HuH-7 (cell line): Measurements from ENCODE around the gene ACBD6.

ENCODE experiments used
- DNase-seq: peaks from one replicate; pipeline ENCODE4 v3.0.0; 2011; ENCODE audit warnings: low spot score

Gene ACBD6

DNA sequence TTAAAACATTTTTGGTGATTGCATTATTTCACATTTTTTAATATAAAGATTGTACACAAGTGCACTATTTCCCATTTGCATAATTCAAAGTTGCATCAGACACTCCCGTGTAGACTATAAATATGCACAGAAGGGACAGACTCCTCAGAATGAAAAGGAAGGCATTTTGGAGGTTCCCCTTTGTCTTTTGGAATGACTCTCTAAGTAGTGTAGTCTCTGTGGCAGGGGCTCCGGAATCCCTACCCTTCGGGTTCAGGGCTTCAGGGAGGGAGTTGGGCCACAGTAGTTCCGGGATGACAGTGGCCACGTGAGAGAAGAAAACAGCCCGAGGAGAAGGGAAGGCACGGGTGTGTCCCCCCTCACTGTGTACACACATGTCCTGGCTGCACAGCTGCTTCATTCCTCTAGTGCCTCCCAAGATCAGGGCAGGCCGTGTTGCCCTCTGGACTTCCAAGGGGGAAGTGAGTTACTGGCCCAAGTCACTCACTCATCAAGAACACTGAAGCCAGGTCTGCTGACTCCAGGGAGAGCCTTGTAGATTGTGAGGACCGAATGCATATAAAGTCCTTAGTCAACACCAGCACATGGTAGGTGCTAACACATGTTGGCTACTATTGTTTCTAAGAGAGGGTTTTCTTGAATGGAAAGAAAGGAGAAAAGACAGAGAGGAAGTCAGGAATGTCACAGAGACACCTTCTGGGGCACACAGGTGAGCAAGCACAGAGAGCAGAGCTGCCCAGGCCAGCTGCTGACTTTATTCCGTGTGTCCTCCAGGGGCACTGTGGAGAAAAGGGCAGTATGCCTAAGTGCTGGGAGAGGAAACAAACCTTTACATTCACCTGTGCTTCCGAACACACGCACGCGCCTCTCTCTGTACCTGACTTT, 232.5 kb downstream of the ACBD6 start:
- DNase-seq: no peak

DNA sequence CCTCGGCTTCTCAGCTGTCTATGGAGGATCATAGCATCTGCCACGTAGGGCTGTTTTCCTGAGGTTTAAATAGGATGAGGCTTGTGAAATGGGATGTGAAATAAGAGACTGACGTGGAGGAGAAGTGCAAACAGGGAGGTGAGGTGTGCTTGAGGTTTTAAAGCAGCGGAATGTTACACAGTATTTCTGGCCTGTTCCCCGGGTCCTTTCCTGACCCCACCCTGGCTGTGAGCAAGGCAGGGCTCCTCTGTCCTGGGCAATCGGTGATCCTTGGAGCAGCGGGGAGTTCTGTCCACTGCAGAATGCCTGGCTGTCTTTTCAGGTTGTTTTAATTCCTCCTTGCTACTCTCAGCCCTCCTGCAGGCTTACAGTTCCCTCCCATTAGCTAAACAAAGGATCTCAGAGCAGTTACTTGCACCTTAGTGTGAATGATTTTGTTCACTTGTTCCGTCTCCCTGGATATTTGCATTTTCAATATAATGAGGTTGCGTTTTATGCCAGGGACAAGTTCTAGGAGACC, 233.8 kb downstream of the ACBD6 start:
- no peak for DNase-seq

DNA sequence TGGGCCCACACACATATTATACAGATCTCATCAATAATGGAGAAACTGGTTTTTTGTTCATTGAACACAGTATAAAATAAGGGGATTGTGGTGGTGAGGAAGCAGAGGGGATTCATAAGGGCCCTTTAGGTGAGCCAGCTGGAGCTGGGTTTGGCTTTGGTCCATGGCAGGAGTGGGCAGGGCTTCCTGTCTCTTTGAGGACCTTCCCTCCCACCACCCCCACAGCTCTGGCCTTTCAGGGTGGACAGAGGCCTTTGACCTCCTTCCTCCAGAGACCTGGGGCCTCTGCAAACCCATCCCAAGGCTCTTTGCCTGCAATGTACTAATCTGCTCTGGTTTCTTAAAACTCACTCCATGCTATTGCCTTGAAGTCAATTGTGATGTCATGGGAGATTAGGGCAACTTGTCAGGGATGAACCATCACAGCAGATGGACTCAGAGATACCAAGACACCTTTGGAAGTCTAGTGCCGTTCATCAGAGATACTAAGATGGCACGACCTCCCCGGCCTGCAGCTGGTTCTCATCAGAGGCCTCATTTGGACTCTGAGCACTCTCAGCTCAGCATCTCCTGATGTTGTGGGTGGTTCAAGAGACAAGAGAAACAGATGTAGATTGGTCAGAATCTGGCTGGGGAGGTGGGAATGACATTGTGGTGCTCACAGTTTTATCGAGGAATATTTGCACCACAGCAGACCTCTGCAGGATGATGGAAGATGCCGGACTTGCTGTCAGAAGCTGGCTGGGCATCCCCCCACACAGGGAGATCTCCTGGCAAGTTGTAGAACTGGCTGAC, 234.4 kb downstream of the ACBD6 start:
- DNase-seq: no peak

DNA sequence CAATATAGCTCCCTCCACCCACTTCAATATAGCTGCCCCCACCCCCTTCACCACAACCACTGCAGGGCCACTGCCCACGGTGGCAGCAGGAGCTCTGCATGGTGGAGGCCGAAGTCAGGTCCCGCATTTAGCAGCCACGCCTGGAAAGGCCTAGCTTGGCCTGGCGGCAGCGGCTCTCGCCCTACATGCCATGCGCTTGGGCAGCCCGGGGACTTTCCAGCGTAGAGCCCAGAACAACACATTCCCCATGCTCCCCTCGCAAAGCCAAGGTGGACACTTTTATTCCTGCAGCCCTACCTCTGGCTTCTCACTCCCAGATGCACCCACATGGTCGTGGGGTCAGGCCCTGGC, 235.2 kb downstream of the ACBD6 start:
- DNase-seq: no peak

DNA sequence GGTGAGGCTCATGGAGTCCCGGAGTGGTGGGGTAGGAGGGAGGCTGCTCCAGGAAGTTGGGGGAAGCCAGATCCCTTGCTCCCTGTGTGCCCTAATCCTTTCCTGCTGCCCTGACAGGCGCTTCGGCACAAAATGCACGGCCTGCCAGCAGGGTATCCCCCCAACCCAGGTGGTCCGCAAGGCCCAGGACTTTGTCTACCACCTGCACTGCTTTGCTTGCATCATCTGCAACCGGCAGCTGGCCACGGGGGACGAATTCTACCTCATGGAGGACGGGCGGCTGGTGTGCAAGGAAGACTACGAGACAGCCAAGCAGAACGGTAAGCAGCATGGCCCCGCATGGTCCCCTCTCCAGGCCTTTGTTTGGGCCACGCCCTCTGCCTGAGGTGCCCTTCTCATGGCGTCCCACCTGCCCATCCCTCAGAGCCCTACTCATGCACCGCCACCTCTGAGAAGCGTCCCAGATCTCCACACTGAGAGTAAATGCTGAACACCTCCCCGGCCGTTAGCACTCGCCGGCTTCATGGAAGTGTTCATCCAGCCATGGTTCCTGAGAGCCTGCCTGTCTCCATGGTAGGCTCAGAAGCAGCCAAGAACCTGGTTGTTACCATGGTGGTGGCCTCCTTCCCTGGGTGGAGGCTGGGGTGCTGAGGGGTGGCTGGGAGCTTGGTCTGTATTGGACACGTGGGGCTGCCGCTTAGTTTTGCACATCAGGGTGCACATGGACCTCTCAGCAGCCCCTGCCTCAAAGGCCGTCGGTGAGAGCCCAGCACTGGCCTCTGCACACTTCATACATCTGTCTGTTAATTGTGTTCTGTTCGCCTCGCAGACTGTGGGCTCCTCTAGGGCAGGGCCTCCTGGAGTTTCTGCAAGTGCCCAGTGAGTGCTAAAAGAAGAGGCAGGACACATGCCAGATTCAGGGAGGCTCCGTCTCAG, 235.8 kb downstream of the ACBD6 start:
- no peak for DNase-seq

DNA sequence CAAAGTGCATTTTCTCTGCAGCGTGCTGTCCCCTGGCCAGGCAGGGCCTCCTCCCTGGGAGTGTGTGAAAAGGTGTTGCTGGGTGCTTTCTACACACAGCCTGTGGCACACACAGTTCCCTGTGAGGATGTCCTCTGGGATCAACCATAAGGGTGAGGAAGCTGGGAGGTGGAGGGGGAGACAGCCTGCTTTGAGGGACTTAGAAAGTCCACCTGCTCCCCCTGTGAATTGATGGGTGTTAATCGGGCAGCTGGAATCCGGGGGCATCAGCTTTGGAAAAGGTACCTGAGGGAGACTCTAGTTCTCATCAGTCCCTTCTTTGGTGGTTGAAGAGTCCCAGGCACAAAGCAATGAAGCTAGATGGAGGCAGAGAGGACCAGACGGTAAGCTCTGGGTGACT, 236.5 kb downstream of the ACBD6 start:
- no peak for DNase-seq

DNA sequence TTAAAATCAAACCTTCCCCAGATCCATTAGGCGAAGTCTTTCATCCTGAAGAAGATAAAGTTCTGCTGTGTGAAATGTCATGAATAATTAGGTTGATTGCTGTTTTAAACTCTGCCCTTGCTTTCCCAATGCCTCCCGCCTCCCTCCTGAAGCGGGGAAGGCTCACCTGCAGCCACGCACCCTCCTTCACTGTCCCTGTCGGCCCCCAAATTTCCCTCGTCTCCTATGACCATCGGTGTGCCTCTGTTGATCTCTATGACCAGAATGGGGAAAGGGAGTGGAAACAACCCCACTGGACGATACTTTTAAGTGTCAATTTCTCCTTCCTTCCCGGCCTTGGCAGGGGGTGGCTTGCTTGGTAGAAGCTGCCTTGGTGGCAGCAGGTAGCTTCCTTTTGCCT, 237.2 kb downstream of the ACBD6 start:
- DNase-seq: no peak

DNA sequence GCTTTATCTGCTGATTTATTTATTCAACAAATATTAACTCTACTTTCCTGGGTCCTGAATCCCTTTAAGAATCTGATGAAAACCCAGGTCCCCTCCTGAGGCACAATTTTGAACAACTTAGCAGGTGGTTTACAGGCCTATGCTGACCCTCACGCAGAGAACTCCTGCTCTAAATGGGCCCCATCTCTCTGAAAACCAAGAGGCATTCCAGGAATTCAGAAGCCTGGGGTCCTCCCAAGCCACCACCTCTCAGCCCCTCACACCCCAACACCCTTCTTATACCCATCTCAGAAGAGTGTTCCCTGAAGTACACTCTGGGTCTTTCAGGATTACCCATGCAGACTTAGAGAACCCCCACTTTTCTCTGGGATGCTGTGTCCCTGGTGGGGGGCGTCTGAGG, 237.8 kb downstream of the ACBD6 start:
- DNase-seq: no peak

DNA sequence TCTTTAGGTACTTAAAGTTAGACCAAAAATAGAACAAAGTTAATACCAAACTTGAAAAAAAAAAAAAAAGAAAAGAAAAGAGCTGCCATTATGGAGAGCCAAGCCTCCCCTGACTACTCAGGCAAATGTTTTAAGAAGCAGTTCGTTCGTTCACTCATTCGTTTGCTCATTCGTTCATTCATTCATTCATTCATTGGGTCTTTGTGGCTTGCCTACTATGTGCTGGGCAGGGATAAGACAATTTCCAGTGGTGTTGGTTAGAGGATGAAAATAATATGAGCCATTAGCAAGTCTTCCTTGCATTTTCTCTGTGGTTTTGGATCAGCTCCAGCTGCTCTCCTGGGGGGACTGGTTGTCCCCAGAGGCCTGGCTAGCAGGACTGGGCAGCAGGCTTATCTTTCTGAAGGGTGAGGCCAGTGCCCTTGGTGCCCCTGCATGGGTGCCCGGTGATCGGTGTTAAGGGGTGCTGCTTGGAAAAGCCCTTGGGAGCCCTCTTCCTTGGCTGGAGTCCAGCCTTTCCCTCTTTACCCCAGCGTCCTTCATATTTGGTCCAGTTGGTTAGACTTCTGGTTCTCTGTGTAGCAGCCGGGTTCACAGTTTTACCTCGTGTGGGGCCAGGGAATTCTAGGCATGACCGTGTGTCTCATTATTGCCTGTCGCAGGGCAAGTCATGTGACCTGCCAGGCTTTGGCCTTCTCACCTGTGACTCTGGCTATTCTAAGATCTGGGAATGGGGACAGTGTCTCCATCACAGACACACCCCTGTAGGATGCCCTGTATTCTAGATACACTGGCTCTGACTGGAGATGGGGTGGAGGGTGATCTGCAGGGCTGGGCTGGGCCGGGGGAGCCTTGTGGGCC, 239.5 kb downstream of the ACBD6 start:
- DNase-seq: no peak

DNA sequence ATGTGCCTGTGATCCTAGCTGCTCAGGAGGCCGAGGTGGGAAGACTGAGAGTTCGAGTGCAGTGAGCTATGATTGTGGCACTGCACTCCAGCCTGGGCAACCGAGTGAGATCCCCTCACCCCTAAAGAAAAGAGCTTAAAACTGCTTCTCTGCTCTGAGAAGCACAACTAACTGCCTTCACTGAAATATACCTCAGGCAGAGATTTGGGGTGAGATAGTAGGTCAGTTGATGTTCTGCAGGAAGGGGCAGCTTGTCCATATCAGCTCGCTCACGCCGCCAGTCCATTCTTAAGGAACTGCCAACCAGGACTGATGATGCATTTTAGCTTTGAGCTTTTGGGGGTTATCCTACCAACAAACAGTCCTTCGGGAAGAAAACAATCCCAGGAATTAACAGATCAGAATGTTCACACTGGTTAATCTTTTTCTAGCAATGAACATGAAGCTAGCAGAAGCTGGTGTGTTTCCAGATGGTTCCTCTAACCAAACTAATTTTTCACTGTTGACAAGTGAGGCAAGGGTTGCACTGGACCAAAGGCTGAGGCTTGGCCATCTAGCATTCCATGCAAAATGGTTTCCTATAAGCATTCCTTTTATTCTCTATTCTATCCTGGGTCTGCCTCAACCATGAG, 240.7 kb downstream of the ACBD6 start:
- no peak for DNase-seq

DNA sequence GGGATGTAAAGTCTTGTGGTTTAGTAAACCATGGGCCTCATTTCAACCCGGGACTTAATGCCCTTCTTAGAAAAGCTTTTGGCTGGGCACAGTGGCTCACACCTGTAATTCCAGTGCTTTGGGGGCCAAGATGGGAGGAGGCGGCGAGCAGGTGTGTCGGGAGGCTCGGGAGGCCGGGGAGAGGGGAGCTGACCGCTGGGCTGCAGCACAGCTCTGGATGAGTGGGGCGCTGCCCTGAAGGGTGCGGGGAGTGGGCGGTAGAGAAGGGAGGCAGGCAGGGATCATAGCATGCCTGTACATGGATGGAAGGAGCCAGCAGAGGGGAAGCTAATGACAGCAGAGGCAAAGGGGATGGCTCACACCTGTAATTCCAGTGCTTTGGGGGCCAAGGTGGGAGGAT, 241.3 kb downstream of the ACBD6 start:
- DNase-seq: no peak

DNA sequence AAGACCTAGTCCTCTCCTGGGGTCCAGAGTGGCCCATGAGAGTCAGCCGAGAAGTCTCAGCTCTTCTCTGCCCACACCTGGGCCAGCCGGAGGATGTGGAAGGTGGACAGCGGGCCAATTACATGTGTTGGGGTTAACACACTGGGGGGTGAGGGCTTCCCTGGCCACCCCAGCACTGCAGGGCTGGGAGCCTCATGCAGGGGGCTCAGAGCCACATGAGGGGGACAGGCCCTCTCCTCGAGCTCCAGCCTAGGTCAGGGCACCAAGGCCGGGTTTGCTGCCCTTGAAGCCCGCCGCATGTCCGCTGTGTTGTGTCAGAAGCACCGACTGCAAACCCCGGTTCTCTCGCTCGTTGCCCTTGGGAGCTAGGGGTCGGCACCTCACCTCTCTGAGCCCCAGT, 241.8 kb downstream of the ACBD6 start:
- DNase-seq: no peak

DNA sequence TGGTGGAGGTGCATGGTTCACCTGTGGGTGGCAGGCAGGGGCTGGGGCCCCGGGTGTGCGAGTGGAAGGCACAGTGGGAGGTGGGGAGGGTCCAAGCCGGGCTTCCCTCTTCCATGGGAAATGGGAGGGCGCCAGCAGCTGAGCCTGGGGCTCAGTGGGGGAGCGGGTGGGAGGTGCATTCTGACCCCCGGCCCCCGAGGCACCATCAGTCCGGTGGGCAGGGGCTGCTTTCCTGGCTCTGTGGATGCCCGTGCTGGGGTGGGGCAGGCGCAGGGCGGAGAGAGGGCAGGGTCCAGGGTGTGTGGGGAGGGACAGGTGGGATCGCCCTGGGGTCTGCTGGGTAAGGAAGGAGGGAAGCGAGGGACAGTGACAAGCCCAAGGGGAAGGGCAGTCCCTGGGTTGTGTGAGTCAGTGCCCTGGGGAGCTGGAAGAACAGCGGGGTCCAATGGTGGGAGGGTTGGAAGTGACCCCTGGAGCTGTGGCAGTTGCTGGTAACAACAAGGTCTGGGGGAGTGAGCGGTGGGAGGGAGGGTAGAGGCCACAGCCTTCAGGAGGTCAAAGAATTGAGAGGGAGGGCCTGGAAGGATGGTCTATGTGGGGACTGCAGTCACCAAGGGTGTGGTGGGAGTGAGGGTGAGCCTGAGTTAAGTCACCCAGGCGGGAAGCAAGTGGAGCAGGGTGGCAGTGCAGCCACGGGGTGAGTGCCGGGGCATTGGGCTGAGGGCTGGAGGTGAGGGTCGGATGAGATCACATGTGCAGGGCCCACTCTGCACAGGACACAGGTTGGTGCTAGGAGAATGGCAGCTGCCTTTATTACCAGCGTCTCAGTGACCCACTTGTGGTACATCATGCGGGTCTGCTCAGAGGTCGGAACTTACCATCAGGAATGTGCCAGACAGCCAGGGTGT, 242.7 kb downstream of the ACBD6 start:
- no peak for DNase-seq

DNA sequence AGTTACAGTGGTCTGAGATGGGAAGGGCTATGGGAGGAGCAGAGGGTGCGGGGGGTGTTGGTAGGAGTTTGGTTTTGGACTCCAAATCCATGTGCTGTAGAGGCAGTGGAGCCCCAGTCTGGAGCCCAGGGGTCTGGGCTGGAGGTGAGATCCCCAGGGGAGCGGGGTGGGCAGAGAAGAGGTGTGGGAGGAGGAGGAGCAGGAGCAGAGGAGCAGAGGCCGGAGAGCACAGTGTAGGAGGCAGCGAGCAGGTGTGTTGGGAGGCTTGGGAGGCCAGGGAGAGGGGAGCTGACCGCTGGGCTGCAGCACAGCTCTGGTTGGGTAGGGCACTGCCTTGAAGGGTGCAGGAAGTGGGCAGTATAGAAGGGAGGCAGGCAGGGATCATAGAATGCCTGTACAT, 243.4 kb downstream of the ACBD6 start:
- DNase-seq: no peak

DNA sequence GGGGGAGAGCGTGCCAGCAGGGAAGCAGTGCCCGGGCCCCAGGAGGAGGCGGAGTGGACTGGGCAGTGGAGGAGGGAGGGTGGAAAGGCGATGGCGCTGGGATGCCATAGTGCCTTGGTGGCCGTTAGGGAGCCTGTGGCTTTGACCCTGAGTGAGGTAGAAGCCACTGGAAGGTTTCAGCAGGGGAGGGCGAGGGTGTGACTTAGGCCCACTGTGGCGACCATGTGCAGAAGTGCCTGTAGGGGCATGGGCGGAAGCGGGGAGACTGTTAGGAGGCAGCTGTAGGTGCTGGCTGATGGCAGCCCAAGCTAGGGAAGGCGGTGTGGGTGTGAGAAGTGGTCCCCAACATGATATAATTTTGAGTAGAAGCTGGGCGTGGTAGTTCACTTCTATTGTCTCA, 244.1 kb downstream of the ACBD6 start:
- DNase-seq: no peak

DNA sequence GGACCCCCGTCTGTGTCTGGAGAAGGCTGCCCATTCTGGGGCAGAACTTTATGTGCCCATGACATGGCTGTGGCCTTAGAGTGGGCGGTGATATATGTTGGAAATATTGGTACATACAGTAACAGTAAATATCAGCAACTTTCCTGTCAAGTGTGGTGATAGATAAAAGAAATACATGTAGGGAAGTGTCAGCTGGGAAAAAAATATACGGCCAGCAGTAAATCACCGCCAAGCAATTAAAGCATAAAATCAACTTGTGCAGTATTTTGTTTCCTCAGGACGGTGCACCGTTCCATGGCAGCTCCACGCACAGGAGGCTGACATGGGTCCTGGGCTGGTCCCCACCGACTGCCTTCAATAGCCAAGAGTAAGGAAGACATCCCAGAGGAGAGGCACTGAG, 244.9 kb downstream of the ACBD6 start:
- no peak for DNase-seq

DNA sequence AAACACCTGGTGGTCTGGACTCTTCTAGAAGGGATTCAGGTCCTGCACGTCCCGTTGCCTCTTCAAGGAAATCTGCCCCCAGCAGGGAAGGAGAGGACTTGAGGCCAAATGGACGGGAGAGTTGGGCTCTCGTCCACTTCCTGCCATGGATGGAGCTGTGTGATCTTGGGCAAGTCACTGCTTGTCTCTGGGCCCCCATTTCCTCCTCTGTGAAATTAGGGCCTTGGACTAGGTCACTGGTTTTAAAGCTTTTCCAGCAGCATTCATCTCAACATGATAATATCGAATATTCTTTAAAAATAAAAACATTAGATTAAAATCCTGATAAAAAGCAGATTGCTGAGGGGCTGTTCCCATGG, 245.4 kb downstream of the ACBD6 start:
- no peak for DNase-seq

DNA sequence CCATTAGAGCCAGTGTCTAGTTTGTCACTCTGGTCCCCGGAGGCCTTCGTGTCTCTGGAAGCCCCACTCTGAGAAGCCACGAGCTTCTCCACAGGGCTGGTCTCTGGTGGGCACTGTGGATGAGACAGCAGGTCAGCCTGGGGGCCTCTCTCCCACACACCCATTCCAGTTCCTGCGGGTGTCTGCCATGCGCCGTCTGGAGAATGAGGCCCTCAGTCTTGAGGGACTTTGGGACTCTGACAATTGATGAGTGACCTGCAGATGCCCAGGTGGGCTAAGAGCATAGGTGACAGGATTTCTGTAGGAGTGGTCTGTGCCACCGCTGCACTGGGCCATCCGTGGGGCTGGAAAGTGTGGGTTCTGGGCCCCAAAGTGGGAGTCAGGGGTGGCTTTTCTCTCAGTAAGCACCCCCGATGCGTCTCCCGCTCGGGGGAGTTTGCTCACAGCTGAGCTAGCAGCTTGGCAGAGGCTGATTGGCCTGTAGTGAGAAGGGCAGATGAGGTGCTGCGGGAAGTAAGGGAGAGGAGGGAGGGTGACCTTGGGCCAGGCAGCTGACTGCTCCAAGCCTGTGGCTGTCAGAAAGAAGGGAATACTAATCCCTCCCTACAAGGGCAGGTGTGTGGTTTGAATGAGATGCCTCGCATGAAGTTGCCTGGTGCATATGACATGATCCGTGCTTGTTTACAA, 245.9 kb downstream of the ACBD6 start:
- DNase-seq: no peak
